Immature natural killer cell (primary cell): ENCODE data around the gene STIM1. TPM values are rescaled to one million over a fixed set of nuclear protein-coding genes. Genes with fewer than 3 reads are reported as not detected.
"Not testable (repeated sequence)": the region's sequence is repeated elsewhere in the genome, so short reads cannot be mapped to it uniquely, and the experiment has no call there.

ENCODE experiments used
- DNase-seq, 3 donors: peaks; one replicate each; pipeline ENCODE4 v3.0.0; 2022; ENCODE audit warnings: mixed read lengths in 1 of 3
- H3K27ac Mint-ChIP-seq, 6 donors: one replicate each; pipeline ENCODE4 v1.8.0; 2020; ENCODE audit warnings: mixed read lengths in 6 of 6, mild to moderate bottlenecking in 5 of 6, inconsistent platforms in 4 of 6, moderate library complexity in 3 of 6
- H3K27me3 Mint-ChIP-seq, 3 donors: one replicate each; pipeline ENCODE4 v1.8.0; 2020 to 2021; ENCODE audit warnings: low read depth in 3 of 3, mild to moderate bottlenecking in 3 of 3, mixed read lengths in 3 of 3, moderate library complexity in 3 of 3, inconsistent platforms in 1 of 3
- H3K36me3 Mint-ChIP-seq, 3 donors: one replicate each; pipeline ENCODE4 v1.8.0; 2020; ENCODE audit warnings: mixed read lengths in 3 of 3, inconsistent platforms in 2 of 3, mild to moderate bottlenecking in 2 of 3
- H3K4me1 Mint-ChIP-seq, 2 donors: one replicate each; pipeline ENCODE4 v1.8.0; 2020; ENCODE audit warnings: inconsistent platforms in 2 of 2, mild to moderate bottlenecking in 2 of 2, mixed read lengths in 2 of 2, moderate library complexity in 1 of 2
- H3K4me3 Mint-ChIP-seq, 5 donors: one replicate each; pipeline ENCODE4 v1.8.0; 2020; ENCODE audit warnings: mild to moderate bottlenecking in 5 of 5, mixed read lengths in 5 of 5, inconsistent platforms in 3 of 5, moderate library complexity in 3 of 5
- H3K9me3 Mint-ChIP-seq, 6 donors: one replicate each; pipeline ENCODE4 v1.8.0; 2020; ENCODE audit warnings: mild to moderate bottlenecking in 6 of 6, mixed read lengths in 6 of 6, inconsistent platforms in 4 of 6, moderate library complexity in 3 of 6
- polyA plus RNA-seq, 3 donors: library from polyadenylated mRNA; unstranded; fragments of 300-500 nt; fragmentation: Illumina TruSeq; gene quantifications; one replicate each; pipeline ENCODE4 v1.2.3, GENCODE V29; 2021

STIM1 gene
- polyA plus RNA-seq, 3 donors from 2014 or later: 28.7 to 53.1 (median 45.5) TPM

DNA sequence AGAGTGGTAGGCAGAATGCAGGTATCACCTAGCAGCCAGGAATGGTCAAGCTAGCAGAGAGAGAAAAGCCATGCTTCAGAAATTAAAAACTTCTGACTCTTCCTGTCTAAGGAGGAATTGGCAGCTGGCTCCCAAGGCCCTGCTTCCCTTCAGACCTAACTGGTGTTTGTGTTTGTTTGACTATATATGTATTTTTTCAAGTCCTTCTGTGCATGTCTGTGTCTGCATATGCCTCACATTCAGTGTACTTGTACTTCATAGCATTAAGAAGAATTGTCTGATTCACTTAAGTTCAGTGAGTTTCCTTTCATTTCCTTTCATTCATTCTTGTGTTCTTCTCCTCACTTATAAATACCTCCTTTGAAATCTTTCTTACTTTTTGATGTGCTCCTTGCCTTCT lies 130.2 kb downstream of the STIM1 start:
- no peak for DNase-seq
- Mint-ChIP-seq H3K4me3 (no peak overlapping the region), H3K27ac (peak overlapping the region in 1 of 6 donors; percentile 68), H3K4me1 (peaks cover 60 to 92% of the 10 kb centered on the region in 2 donors), H3K9me3 (no peaks in the 10 kb centered on the region), H3K36me3 (no peaks in the 10 kb centered on the region), H3K27me3 (peaks cover 0 to 5% (median 0%) of the 10 kb centered on the region in 3 donors)

GRCh38 chr11:3986301-3986700 lies 130.8 kb downstream of the STIM1 start:
- no peak overlapping the region for H3K4me3 Mint-ChIP-seq
- peaks cover 0 to 5% (median 0%) of the 10 kb centered on the region in 3 donors for H3K27me3 Mint-ChIP-seq
- DNase-seq: no peak
- H3K27ac Mint-ChIP-seq: peak overlapping the region in 3 of 6 donors; percentile 1 to 37 (median 5)
- H3K9me3 Mint-ChIP-seq: no peaks in the 10 kb centered on the region
- H3K36me3 Mint-ChIP-seq: no peaks in the 10 kb centered on the region
- H3K4me1 Mint-ChIP-seq: peaks cover 60 to 92% of the 10 kb centered on the region in 2 donors

DNA sequence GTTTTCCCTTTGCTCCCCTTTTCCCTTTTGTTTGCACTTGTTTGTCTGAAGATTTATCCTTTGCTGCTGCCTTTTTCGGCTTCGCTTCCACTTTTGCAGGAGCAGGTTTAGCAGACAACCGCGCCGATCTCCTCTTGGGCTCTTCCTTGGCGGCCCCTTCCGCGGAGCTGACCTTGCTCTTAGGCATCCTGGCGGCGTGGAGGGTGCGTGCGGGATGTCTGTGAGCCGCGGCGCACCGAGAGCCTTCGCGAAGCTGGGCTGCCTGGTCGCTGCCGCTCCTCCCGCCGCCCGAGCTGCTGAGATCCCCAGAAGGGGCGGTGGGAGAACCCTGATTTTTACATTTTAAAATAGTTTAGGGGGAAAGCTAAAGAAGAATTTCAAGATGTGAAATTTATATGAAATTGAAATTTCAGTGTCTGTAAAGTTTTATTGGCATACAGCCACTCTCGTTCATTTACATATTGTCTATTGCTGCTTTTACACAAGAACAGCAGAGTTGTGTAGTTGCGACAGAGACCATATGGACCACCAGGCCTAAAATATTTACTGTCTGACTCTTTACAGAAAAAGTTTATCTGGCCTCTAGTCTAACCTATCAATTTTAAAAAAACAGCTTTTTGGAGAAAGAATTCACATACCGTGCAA lies 133.9 kb downstream of the STIM1 start:
- DNase-seq: no peak
- peaks cover 63 to 83% of the 10 kb centered on the region in 2 donors for H3K4me1 Mint-ChIP-seq
- peaks cover 0 to 7% (median 4%) of the 10 kb centered on the region in 6 donors for H3K9me3 Mint-ChIP-seq
- H3K4me3 Mint-ChIP-seq: peak overlapping the region; percentile 26 to 71 (median 69)
- peak overlapping the region in 5 of 6 donors; percentile 2 to 63 (median 18) for H3K27ac Mint-ChIP-seq
- peaks cover 0 to 8% (median 0%) of the 10 kb centered on the region in 3 donors for H3K27me3 Mint-ChIP-seq
- peaks cover 5 to 17% (median 6%) of the 10 kb centered on the region in 3 donors for H3K36me3 Mint-ChIP-seq

DNA sequence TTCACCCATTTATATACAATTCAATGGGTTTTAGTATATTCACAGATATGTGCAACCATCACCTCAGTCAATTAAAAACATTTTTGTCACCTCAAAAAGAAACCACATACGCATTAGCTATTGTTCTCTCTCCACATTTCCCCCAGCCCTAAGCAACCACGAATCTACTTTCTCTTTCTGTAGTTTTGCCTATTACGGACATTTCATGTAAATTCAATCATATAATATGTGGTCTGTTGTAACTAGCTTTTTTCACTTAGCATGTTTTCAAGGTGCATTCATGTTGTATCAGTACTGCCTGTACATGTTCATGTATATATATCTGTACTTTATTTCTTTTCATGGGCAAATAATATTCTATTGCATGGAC lies 134.4 kb downstream of the STIM1 start:
- Mint-ChIP-seq H3K27me3 (peaks cover 0 to 8% (median 1%) of the 10 kb centered on the region in 3 donors), H3K9me3 (peaks cover 1 to 12% (median 9%) of the 10 kb centered on the region in 6 donors), H3K27ac (peak overlapping the region in 5 of 6 donors; percentile 2 to 63 (median 18)), H3K36me3 (peaks cover 5 to 22% (median 10%) of the 10 kb centered on the region in 3 donors), H3K4me3 (peak overlapping the region; percentile 19 to 71 (median 69)), H3K4me1 (peaks cover 63 to 83% of the 10 kb centered on the region in 2 donors)
- DNase-seq: peak; percentile 49 to 65 (median 58)

DNA sequence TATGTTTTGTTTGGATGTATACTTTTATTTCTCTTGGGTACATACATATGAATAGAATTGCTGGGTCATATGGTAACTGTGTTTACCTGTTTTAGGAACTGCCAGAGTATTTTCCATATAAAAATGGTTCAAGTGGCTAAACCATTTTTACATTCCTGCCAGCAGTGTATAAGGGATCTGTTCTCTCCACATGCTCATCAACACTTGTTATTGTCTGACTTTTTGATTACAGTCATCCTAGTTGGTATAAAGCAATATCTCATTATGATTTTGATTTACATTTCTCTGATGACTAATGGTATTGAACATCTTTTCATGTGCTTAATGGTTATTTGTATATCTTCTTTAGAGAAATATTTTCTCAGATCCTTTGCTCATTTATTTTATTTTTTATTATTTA lies 134.9 kb downstream of the STIM1 start:
- DNase-seq: no peak
- peak overlapping the region in 4 of 6 donors; percentile 7 to 63 (median 28) for H3K27ac Mint-ChIP-seq
- H3K36me3 Mint-ChIP-seq: peaks cover 5 to 27% (median 10%) of the 10 kb centered on the region in 3 donors
- peak overlapping the region; percentile 19 to 71 (median 69) for H3K4me3 Mint-ChIP-seq
- H3K27me3 Mint-ChIP-seq: peaks cover 0 to 10% (median 1%) of the 10 kb centered on the region in 3 donors
- H3K4me1 Mint-ChIP-seq: peaks cover 63 to 83% of the 10 kb centered on the region in 2 donors
- H3K9me3 Mint-ChIP-seq: peaks cover 1 to 13% (median 9%) of the 10 kb centered on the region in 6 donors

- Mint-ChIP-seq H3K36me3 (peaks cover 5 to 31% (median 10%) of the 10 kb centered on the region in 3 donors), H3K4me3 (peak overlapping the region in 4 of 5 donors; percentile 12 to 57 (median 34)), H3K27me3 (peaks cover 1 to 7% (median 5%) of the 10 kb centered on the region in 3 donors), H3K27ac (peak overlapping the region in 2 of 6 donors; percentile 38 to 60), H3K9me3 (peaks cover 1 to 13% (median 9%) of the 10 kb centered on the region in 6 donors), H3K4me1 (peaks cover 72 to 87% of the 10 kb centered on the region in 2 donors)
- DNase-seq: peak; percentile 37 to 46 (median 39)
Observed at GRCh38 chr11:3992964-3993363, 137.5 kb downstream of the STIM1 start.

GRCh38 chr11:3994030-3994640 lies 138.7 kb downstream of the STIM1 start:
- Mint-ChIP-seq H3K4me3 (peak overlapping the region in 1 of 5 donors; percentile 19), H3K4me1 (peaks cover 70 to 89% of the 10 kb centered on the region in 2 donors), H3K36me3 (peaks cover 5 to 32% (median 10%) of the 10 kb centered on the region in 3 donors), H3K9me3 (peaks cover 1 to 13% (median 9%) of the 10 kb centered on the region in 6 donors), H3K27ac (peak overlapping the region in 2 of 6 donors; percentile 5 to 20), H3K27me3 (peaks cover 2 to 8% (median 5%) of the 10 kb centered on the region in 3 donors)
- DNase-seq: no peak

- H3K9me3 Mint-ChIP-seq: peaks cover 1 to 13% (median 9%) of the 10 kb centered on the region in 6 donors
- peaks cover 3 to 9% (median 5%) of the 10 kb centered on the region in 3 donors for H3K27me3 Mint-ChIP-seq
- DNase-seq: no peak
- peaks cover 5 to 36% (median 13%) of the 10 kb centered on the region in 3 donors for H3K36me3 Mint-ChIP-seq
- no peak overlapping the region for H3K27ac Mint-ChIP-seq
- peak overlapping the region in 1 of 5 donors; percentile 5 for H3K4me3 Mint-ChIP-seq
- peaks cover 61 to 82% of the 10 kb centered on the region in 2 donors for H3K4me1 Mint-ChIP-seq
Observed at GRCh38 chr11:3995307-3995706, 139.8 kb downstream of the STIM1 start.

- H3K27ac Mint-ChIP-seq: peak overlapping the region in 2 of 6 donors; percentile 16 to 42
- H3K36me3 Mint-ChIP-seq: peaks cover 5 to 36% (median 13%) of the 10 kb centered on the region in 3 donors
- H3K4me1 Mint-ChIP-seq: peaks cover 58 to 74% of the 10 kb centered on the region in 2 donors
- DNase-seq: no peak
- H3K9me3 Mint-ChIP-seq: peaks cover 1 to 13% (median 9%) of the 10 kb centered on the region in 6 donors
- peak overlapping the region in 1 of 5 donors; percentile 58 for H3K4me3 Mint-ChIP-seq
- H3K27me3 Mint-ChIP-seq: peaks cover 3 to 9% (median 5%) of the 10 kb centered on the region in 3 donors
Observed at GRCh38 chr11:3995949-3996554, 140.6 kb downstream of the STIM1 start.

- peaks cover 55 to 72% of the 10 kb centered on the region in 2 donors for H3K4me1 Mint-ChIP-seq
- H3K27ac Mint-ChIP-seq: peak overlapping the region in 2 of 6 donors; percentile 29 to 42
- peaks cover 3 to 9% (median 5%) of the 10 kb centered on the region in 3 donors for H3K27me3 Mint-ChIP-seq
- no peak for DNase-seq
- peaks cover 1 to 13% (median 9%) of the 10 kb centered on the region in 6 donors for H3K9me3 Mint-ChIP-seq
- H3K36me3 Mint-ChIP-seq: peaks cover 5 to 36% (median 13%) of the 10 kb centered on the region in 3 donors
- peak overlapping the region in 1 of 5 donors; percentile 13 for H3K4me3 Mint-ChIP-seq
Observed at GRCh38 chr11:3996651-3997050, 141.2 kb downstream of the STIM1 start.

GRCh38 chr11:4004753-4005152 lies 149.3 kb downstream of the STIM1 start:
- H3K27me3 Mint-ChIP-seq, H3K36me3 Mint-ChIP-seq, H3K9me3 Mint-ChIP-seq, DNase-seq: not testable (repeated sequence)
- Mint-ChIP-seq H3K27ac (peak overlapping the region in 2 of 6 donors; percentile 46 to 62), H3K4me1 (peaks cover 38 to 39% of the 10 kb centered on the region in 2 donors), H3K4me3 (peak overlapping the region in 3 of 5 donors; percentile 4 to 12 (median 4))

- Mint-ChIP-seq H3K4me3 (peak overlapping the region in 3 of 5 donors; percentile 0 to 22 (median 8)), H3K4me1 (peaks cover 47 to 53% of the 10 kb centered on the region in 2 donors)
- no peak for DNase-seq
Observed at GRCh38 chr11:4006946-4007680, 151.6 kb downstream of the STIM1 start.

GRCh38 chr11:4008116-4008515 lies 152.7 kb downstream of the STIM1 start:
- DNase-seq: no peak
- peaks cover 0 to 4% (median 0%) of the 10 kb centered on the region in 3 donors for H3K36me3 Mint-ChIP-seq
- peak overlapping the region in 1 of 6 donors; percentile 27 for H3K27ac Mint-ChIP-seq
- H3K4me1 Mint-ChIP-seq: peaks cover 57 to 63% of the 10 kb centered on the region in 2 donors
- peaks cover 0 to 4% (median 2%) of the 10 kb centered on the region in 3 donors for H3K27me3 Mint-ChIP-seq
- peaks cover 0 to 2% (median 0%) of the 10 kb centered on the region in 6 donors for H3K9me3 Mint-ChIP-seq
- no peak overlapping the region for H3K4me3 Mint-ChIP-seq

More at GRCh38 chr11:4006946-4007680, 151.6 kb downstream of the STIM1 start:
- H3K27ac Mint-ChIP-seq: peak overlapping the region in 5 of 6 donors; percentile 59 to 80 (median 71)
- H3K9me3 Mint-ChIP-seq: peaks cover 0 to 2% (median 0%) of the 10 kb centered on the region in 6 donors
- H3K27me3 Mint-ChIP-seq: peaks cover 0 to 2% (median 2%) of the 10 kb centered on the region in 3 donors
- peaks cover 0 to 4% (median 0%) of the 10 kb centered on the region in 3 donors for H3K36me3 Mint-ChIP-seq
